Measurements from ENCODE around the gene C6orf89.

C6orf89 gene

GRCh38 chr6:36969240-36969691, 83.5 kb downstream of the C6orf89 start:
- peak; percentile 80 for DNase-seq (ENCODE audit: low spot score)
- ChIA-PET POLR2A (ENCODE audit: low non-redundant PET) (no interaction called here), CTCF (interaction anchor here (0.6 to 1.0 kb wide), 4 partner anchors 48 to 363 kb away, joined by 3 to 4 read pairs (median 3); no protein-coding TSS in a partner anchor)
- TF ChIP-seq, protein P1, sequence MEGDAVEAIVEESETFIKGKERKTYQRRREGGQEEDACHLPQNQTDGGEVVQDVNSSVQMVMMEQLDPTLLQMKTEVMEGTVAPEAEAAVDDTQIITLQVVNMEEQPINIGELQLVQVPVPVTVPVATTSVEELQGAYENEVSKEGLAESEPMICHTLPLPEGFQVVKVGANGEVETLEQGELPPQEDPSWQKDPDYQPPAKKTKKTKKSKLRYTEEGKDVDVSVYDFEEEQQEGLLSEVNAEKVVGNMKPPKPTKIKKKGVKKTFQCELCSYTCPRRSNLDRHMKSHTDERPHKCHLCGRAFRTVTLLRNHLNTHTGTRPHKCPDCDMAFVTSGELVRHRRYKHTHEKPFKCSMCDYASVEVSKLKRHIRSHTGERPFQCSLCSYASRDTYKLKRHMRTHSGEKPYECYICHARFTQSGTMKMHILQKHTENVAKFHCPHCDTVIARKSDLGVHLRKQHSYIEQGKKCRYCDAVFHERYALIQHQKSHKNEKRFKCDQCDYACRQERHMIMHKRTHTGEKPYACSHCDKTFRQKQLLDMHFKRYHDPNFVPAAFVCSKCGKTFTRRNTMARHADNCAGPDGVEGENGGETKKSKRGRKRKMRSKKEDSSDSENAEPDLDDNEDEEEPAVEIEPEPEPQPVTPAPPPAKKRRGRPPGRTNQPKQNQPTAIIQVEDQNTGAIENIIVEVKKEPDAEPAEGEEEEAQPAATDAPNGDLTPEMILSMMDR (conservative IDR thresholded peaks at IDR 0.05; ENCODE audit: low read depth), result no peak
- peak overlapping the region; percentile 93 for H3K27ac ChIP-seq

GRCh38 chr6:36969988-36970891, 84.5 kb downstream of the C6orf89 start:
- peak overlapping the region; percentile 93 for H3K27ac ChIP-seq
- CTCF ChIA-PET, result interaction anchor here (0.6 to 1.0 kb wide), 3 partner anchors 47 to 52 kb away, joined by 3 to 4 read pairs (median 3); no protein-coding TSS in a partner anchor
- POLR2A ChIA-PET (ENCODE audit: low non-redundant PET), result no interaction called here
- TF ChIP-seq, protein P1 (conservative IDR thresholded peaks at IDR 0.05; ENCODE audit: low read depth), result no peak
- no peak for DNase-seq (ENCODE audit: low spot score)

- peak overlapping the region; percentile 93 for H3K27ac ChIP-seq
- CTCF ChIA-PET, result interaction anchor here (0.7 kb wide), 1 partner anchor 48 kb away, joined by 3 read pairs; no protein-coding TSS in a partner anchor
- DNase-seq (ENCODE audit: low spot score), result no peak
- TF ChIP-seq, protein P1 (conservative IDR thresholded peaks at IDR 0.05; ENCODE audit: low read depth), result no peak
- POLR2A ChIA-PET (ENCODE audit: low non-redundant PET), result no interaction called here
Observed at GRCh38 chr6:36970892-36971842, 85.4 kb downstream of the C6orf89 start.

GRCh38 chr6:36971921-36972673, 86.3 kb downstream of the C6orf89 start:
- H3K27ac ChIP-seq, result peak overlapping the region; percentile 93
- CTCF ChIA-PET, result no interaction called here
- TF ChIP-seq, protein P1 (conservative IDR thresholded peaks at IDR 0.05; ENCODE audit: low read depth), result no peak
- POLR2A ChIA-PET (ENCODE audit: low non-redundant PET), result no interaction called here
- DNase-seq (ENCODE audit: low spot score), result no peak

- TF ChIP-seq, protein P1 (conservative IDR thresholded peaks at IDR 0.05; ENCODE audit: low read depth), result no peak
- DNase-seq (ENCODE audit: low spot score), result no peak
- ChIA-PET POLR2A (ENCODE audit: low non-redundant PET) (no interaction called here), CTCF (no interaction called here)
- H3K27ac ChIP-seq, result no peak overlapping the region
Observed at GRCh38 chr6:36973190-36973589, 87.4 kb downstream of the C6orf89 start.
